CD4-positive, alpha-beta T cell (primary cell): ENCODE results near the gene ZNRF3. TPM values are rescaled to one million over a fixed set of nuclear protein-coding genes. Genes with fewer than 3 reads are reported as not detected.

Source experiments
- ATAC-seq: fragments of 200-7000 bp; cut with Tn5 transposase; one replicate; pipeline ENCODE4 v1.10.0; 2022; ENCODE audit warnings: mild to moderate bottlenecking; ENCODE audit not compliant: poor library complexity
- CTCF ChIA-PET: fragments of 350-600 bp; sonication (Branson Sonifier 250); formaldehyde crosslinking; loops from one replicate; lab custom pipeline; 2021; ENCODE audit warnings: antibody characterized with exemption, inconsistent platforms; lab: Charles Lee
- POLR2A ChIA-PET: fragments of 350-600 bp; sonication (Branson Sonifier 250); formaldehyde crosslinking; loops from one replicate; lab custom pipeline; 2021; ENCODE audit warnings: antibody characterized with exemption, inconsistent platforms; lab: Charles Lee
- DNase-seq, 14 experiments: peaks; one replicate each; pipeline ENCODE4 v3.0.0-alpha.2; 2013 to 2020; ENCODE audit warnings: mixed read lengths in 2 of 14
- H3K27ac ChIP-seq, 2 donors: one replicate each; pipeline versions ENCODE4 v1.5.1 to v1.7.0; 2013; ENCODE audit warnings: low read length in 2 of 2, low read depth in 1 of 2, mild to moderate bottlenecking in 1 of 2
- H3K27me3 ChIP-seq, 2 experiments: 1 replicate in 1 of 2; 2 replicates in 1 of 2; pipeline versions ENCODE4 v1.6.1 to v1.7.0; 2013; ENCODE audit warnings: low read length in 2 of 2, control low read depth in 1 of 2, mild to moderate bottlenecking in 1 of 2, moderate library complexity in 1 of 2; ENCODE audit not compliant: insufficient read depth in 2 of 2, control insufficient read depth in 1 of 2
- H3K36me3 ChIP-seq: one replicate; pipeline ENCODE4 v1.6.1; 2013; ENCODE audit warnings: low read length, control low read depth; ENCODE audit not compliant: insufficient read depth
- H3K4me1 ChIP-seq: one replicate; pipeline ENCODE4 v1.6.1; 2013; ENCODE audit warnings: low read length, control low read depth; ENCODE audit not compliant: insufficient read depth
- H3K4me3 ChIP-seq: one replicate; pipeline ENCODE4 v1.5.1; 2013; ENCODE audit warnings: mild to moderate bottlenecking, low read length, moderate library complexity
- H3K9me3 ChIP-seq, 2 experiments: 1 replicate in 1 of 2; 2 replicates in 1 of 2; pipeline versions ENCODE4 v1.6.1 to v1.7.0; 2013; ENCODE audit warnings: low read length in 2 of 2, mild to moderate bottlenecking in 2 of 2, control low read depth in 1 of 2, moderate library complexity in 1 of 2; ENCODE audit not compliant: control insufficient read depth in 1 of 2, insufficient read depth in 1 of 2
- H3K27ac Mint-ChIP-seq: one replicate; pipeline ENCODE4 v1.8.0; 2020; ENCODE audit warnings: mixed read lengths
- H3K27me3 Mint-ChIP-seq: one replicate; pipeline ENCODE4 v1.8.0; 2021; ENCODE audit warnings: mixed read lengths
- H3K36me3 Mint-ChIP-seq: one replicate; pipeline ENCODE4 v1.8.0; 2021; ENCODE audit warnings: low read depth, mixed read lengths
- H3K4me1 Mint-ChIP-seq: one replicate; pipeline ENCODE4 v1.8.0; 2021; ENCODE audit warnings: low read depth, mixed read lengths
- H3K4me3 Mint-ChIP-seq: one replicate; pipeline ENCODE4 v1.8.0; 2020; ENCODE audit warnings: mild to moderate bottlenecking, mixed read lengths
- H3K9me3 Mint-ChIP-seq: one replicate; pipeline ENCODE4 v1.8.0; 2020; ENCODE audit warnings: mixed read lengths
- CTCF ChIP-seq: fragments of 200-600 bp; IDR thresholded peaks from one replicate; pipeline ENCODE4 v1.8.0; 2022; ENCODE audit warnings: antibody characterized with exemption, mild to moderate bottlenecking
- intact Hi-C, 2 experiments: fragments of 100-400 bp; cut with DNase I in 1 of 2; cut with micrococcal nuclease in 1 of 2; formaldehyde crosslinking; loops; one replicate each; pipeline versions ENCODE4 v1.15.1 to v1.9.0; 2023 to 2025; cut with DNase I, micrococcal nuclease
- total RNA-seq, 174 experiments: library from RNA in 2 of 174; stranded (reverse) in 2 of 174; gene quantifications; one replicate each; pipeline ENCODE4 v1.2.3 and lab custom pipeline; 2021 to 2026

ZNRF3 gene
- total RNA-seq, 2 experiments from 2014 or later = 0.38 to 0.61 TPM

DNA sequence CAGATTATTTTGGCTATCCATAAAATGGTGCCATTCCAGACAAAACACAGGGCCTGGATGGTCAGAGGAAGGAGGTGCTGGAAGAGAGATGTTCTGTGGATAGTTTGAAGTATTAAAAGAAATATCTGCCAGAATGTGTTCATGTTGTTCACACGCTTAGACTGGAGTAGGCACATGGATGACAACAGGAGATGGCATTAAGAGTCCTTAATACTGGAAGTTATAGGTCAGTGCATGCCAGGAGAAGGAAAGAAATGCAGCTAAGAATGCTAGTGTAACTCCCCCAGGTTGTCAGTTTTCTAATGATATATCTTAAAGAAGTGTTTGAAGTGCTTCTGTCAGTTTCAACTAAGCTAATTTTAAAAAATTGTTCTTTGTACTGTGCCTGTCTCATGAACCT is 209.7 kb downstream of the ZNRF3 start:
- intact Hi-C loops = no loop called here
- Histone ChIP-seq H3K27me3 (peaks cover 0 to 4% of the 10 kb centered on the region in 2 experiments), H3K27ac (no peak overlapping the region), H3K9me3 (no peaks in the 10 kb centered on the region), H3K4me3 (no peak overlapping the region), H3K36me3 (no peaks in the 10 kb centered on the region), H3K4me1 (no peaks in the 10 kb centered on the region)
- TF ChIP-seq CTCF = no peak
- Mint-ChIP-seq H3K27me3 (peaks cover 18% of the 10 kb centered on the region), H3K36me3 (no peaks in the 10 kb centered on the region), H3K4me1 (no peaks in the 10 kb centered on the region), H3K27ac (no peak overlapping the region), H3K9me3 (no peaks in the 10 kb centered on the region), H3K4me3 (no peak overlapping the region)
- POLR2A ChIA-PET = no interaction called here
- no peak for DNase-seq
- ATAC-seq = no peak
- CTCF ChIA-PET = interaction anchor here (0.9 kb wide), 1 partner anchor 9 kb away, joined by 3 read pairs; no protein-coding TSS in a partner anchor

GRCh38 chr22:29093501-29094300 is 210.3 kb downstream of the ZNRF3 start:
- no peaks in the 10 kb centered on the region for H3K9me3 Mint-ChIP-seq
- no peaks in the 10 kb centered on the region for H3K36me3 Mint-ChIP-seq
- H3K27ac Mint-ChIP-seq = no peak overlapping the region
- no peaks in the 10 kb centered on the region for H3K9me3 ChIP-seq
- intact Hi-C loops = no loop called here
- peaks cover 17% of the 10 kb centered on the region for H3K27me3 Mint-ChIP-seq
- no peak overlapping the region for H3K4me3 Mint-ChIP-seq
- ATAC-seq (no peak), DNase-seq (no peak)
- TF ChIP-seq CTCF = no peak
- ChIA-PET CTCF (interaction anchor here (0.6 to 0.9 kb wide), 2 partner anchors 10 to 61 kb away, joined by 3 read pairs; no protein-coding TSS in a partner anchor), POLR2A (no interaction called here)
- H3K4me3 ChIP-seq = no peak overlapping the region
- no peaks in the 10 kb centered on the region for H3K4me1 Mint-ChIP-seq
- H3K27ac ChIP-seq = no peak overlapping the region
- H3K4me1 ChIP-seq = no peaks in the 10 kb centered on the region
- no peaks in the 10 kb centered on the region for H3K27me3 ChIP-seq
- no peaks in the 10 kb centered on the region for H3K36me3 ChIP-seq

GRCh38 chr22:29095459-29095858 is 212.1 kb downstream of the ZNRF3 start:
- ChIA-PET POLR2A (no interaction called here), CTCF (no interaction called here)
- H3K4me1 Mint-ChIP-seq = no peaks in the 10 kb centered on the region
- H3K4me1 ChIP-seq = no peaks in the 10 kb centered on the region
- no peaks in the 10 kb centered on the region for H3K36me3 ChIP-seq
- H3K4me3 ChIP-seq = no peak overlapping the region
- H3K27me3 Mint-ChIP-seq = peaks cover 4% of the 10 kb centered on the region
- no peak overlapping the region for H3K4me3 Mint-ChIP-seq
- H3K9me3 ChIP-seq = no peaks in the 10 kb centered on the region
- TF ChIP-seq CTCF = no peak
- H3K36me3 Mint-ChIP-seq = no peaks in the 10 kb centered on the region
- no peaks in the 10 kb centered on the region for H3K27me3 ChIP-seq
- no peak overlapping the region for H3K27ac Mint-ChIP-seq
- no peak overlapping the region for H3K27ac ChIP-seq
- DNase-seq = no peak
- no peak for ATAC-seq
- intact Hi-C loops = no loop called here
- no peaks in the 10 kb centered on the region for H3K9me3 Mint-ChIP-seq
